ENCODE measurements around the gene NOC4L. TPM values are rescaled to one million over a fixed set of nuclear protein-coding genes. Genes with fewer than 3 reads are reported as not detected.

Gene NOC4L
- total RNA-seq, 2 experiments from 2014 or later = 32.8 to 34.4 TPM

DNA sequence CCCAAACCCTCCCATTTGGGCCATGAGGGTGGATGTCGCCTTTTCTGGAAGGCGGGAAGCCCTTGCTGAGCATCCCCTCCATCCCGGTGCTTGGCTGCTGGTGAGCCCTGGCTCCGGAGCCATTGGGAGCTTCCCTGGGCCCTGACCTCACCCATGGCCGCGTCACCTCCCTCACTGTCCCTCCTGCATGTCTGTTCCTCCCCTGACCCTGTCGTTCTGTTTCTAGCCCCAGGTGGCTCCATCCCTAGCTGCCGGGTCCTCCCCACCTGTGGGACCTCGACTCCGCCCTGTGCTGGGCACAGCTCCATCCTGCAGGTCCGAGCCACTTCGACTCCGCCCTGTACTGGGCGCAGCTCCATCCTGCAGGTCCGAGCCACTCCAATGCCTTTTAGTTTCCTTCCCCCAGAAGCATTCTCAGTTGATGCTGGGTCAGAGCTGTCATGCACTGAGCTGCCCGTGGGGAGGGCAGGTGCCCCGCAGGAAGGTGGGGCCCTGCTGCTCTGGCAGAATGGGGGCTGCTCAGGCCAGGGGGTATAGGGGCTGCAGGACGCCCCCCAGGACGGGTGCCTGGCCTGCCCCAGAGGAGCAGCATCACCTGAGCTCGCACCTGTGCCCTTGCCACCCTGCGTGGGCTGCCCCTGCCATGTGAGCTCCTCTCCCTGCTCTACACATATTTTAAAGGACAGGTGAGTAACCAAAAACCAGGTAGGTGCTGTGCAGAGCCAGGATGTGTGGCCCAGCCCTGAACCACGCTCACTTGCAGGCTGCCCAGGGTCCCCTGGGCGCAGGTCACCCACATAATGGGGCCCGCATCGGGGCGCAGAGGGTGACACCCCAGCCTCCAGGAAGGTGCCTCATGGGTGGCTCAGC is 19.0 kb downstream of the NOC4L start:
- ChIA-PET CTCF (interaction anchor here (0.6 to 2.6 kb wide), 6 partner anchors 9 to 481 kb away, joined by 3 to 15 read pairs (median 4); no protein-coding TSS in a partner anchor), POLR2A (interaction anchor here (0.5 kb wide), 1 partner anchor 22 kb away, joined by 3 read pairs; no protein-coding TSS in a partner anchor)
- Mint-ChIP-seq H3K9me3 (ENCODE audit: insufficient read depth) (no peaks in the 10 kb centered on the region), H3K36me3 (ENCODE audit: low read depth) (peaks cover 2% of the 10 kb centered on the region), H3K4me3 (no peak overlapping the region), H3K4me1 (ENCODE audit: low read depth) (peaks cover 26% of the 10 kb centered on the region), H3K27ac (no peak overlapping the region), H3K27me3 (ENCODE audit: low read depth) (peaks cover 3% of the 10 kb centered on the region)
- peak; percentile 5 for ATAC-seq
- no peak for DNase-seq

DNA sequence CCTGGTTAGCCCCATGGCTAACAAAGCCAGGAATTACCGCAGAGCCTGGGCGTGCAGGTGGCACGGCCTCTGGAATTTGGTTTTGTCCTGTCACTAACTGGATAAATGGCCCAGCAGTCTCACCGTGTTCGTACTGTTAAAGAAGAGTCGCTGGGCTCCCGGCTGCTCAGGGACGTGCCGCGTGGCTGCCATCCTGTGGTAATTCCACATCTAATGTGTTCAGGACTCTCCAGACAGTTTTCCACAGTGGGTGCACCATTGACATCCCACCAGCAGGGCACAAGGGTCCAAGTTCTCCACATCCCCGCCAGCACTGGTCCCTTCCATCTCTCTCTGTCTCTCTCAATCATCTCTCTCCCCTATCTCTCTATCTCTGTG is 19.6 kb downstream of the NOC4L start:
- Mint-ChIP-seq H3K27me3 (ENCODE audit: low read depth) (peaks cover 3% of the 10 kb centered on the region), H3K4me3 (no peak overlapping the region), H3K36me3 (ENCODE audit: low read depth) (peaks cover 2% of the 10 kb centered on the region), H3K9me3 (ENCODE audit: insufficient read depth) (no peaks in the 10 kb centered on the region), H3K4me1 (ENCODE audit: low read depth) (peaks cover 26% of the 10 kb centered on the region), H3K27ac (no peak overlapping the region)
- DNase-seq (no peak), ATAC-seq (no peak)
- CTCF ChIA-PET = interaction anchor here (0.8 to 2.6 kb wide), 2 partner anchors 10 to 56 kb away, joined by 4 to 15 read pairs; no protein-coding TSS in a partner anchor
- POLR2A ChIA-PET = no interaction called here

DNA sequence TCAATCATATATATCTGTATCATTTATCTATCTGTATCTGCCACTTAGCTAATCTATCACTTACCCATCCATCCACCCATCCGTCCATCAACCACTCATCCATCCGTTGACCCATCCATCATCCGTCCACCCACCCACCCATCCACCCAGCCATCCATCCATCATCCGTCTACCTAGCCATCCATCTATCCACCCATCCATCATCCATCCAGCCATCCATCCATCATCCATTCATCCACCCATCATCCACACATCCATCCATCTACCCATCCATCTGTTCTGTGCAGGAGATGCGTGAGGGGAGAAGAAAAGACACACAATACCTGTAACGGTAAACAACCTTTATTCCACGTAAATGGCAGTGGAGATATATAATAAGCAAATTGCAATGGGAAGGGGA is 20.2 kb downstream of the NOC4L start:
- peaks cover 3% of the 10 kb centered on the region for H3K27me3 Mint-ChIP-seq (ENCODE audit: low read depth)
- H3K9me3 Mint-ChIP-seq (ENCODE audit: insufficient read depth) = no peaks in the 10 kb centered on the region
- H3K4me3 Mint-ChIP-seq = no peak overlapping the region
- H3K36me3 Mint-ChIP-seq (ENCODE audit: low read depth) = peaks cover 2% of the 10 kb centered on the region
- H3K27ac Mint-ChIP-seq = no peak overlapping the region
- H3K4me1 Mint-ChIP-seq (ENCODE audit: low read depth) = peaks cover 26% of the 10 kb centered on the region
- ATAC-seq (no peak), DNase-seq (no peak)
- ChIA-PET CTCF (interaction anchor here (2.6 kb wide), 1 partner anchor 11 kb away, joined by 15 read pairs; no protein-coding TSS in a partner anchor), POLR2A (no interaction called here)

DNA sequence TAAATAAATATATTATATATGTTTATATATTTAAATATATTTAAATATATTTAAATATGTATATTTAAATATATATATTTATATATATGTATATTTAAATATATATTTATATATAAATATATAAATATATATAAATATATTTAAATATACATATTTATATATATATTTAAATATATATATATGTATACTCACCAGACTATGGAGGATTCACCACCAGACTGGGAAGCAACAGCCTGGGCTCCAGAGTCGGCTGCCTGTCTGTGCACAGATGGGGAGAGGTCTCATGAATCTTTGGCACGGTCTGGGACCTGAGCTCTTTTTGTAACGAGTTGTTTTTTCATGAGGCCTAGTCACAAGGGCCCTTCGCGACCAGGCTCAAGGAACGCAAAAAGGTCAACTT is 21.3 kb downstream of the NOC4L start:
- H3K27ac Mint-ChIP-seq = no peak overlapping the region
- H3K27me3 Mint-ChIP-seq (ENCODE audit: low read depth) = peaks cover 3% of the 10 kb centered on the region
- no peak for ATAC-seq
- H3K4me1 Mint-ChIP-seq (ENCODE audit: low read depth) = peaks cover 26% of the 10 kb centered on the region
- H3K4me3 Mint-ChIP-seq = no peak overlapping the region
- ChIA-PET CTCF (no interaction called here), POLR2A (no interaction called here)
- H3K9me3 Mint-ChIP-seq (ENCODE audit: insufficient read depth) = no peaks in the 10 kb centered on the region
- H3K36me3 Mint-ChIP-seq (ENCODE audit: low read depth) = no peaks in the 10 kb centered on the region
- no peak for DNase-seq

DNA sequence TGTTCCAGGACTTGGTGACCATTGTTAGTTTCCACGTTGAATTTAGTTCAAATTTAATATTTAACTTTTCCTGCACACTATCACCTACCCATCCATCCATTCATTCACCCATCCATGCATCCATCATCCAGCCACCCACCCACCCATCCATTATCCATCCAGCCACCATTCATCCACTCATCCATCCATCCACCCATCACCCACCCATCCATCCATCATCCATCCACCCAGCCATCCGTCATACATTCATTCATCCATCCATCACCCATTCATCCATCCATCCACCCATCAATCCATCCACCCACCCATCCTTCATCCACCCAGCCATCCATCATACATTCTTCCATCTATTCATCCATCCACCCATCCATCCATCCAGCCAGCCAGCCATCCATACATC is 21.8 kb downstream of the NOC4L start:
- peaks cover 3% of the 10 kb centered on the region for H3K27me3 Mint-ChIP-seq (ENCODE audit: low read depth)

DNA sequence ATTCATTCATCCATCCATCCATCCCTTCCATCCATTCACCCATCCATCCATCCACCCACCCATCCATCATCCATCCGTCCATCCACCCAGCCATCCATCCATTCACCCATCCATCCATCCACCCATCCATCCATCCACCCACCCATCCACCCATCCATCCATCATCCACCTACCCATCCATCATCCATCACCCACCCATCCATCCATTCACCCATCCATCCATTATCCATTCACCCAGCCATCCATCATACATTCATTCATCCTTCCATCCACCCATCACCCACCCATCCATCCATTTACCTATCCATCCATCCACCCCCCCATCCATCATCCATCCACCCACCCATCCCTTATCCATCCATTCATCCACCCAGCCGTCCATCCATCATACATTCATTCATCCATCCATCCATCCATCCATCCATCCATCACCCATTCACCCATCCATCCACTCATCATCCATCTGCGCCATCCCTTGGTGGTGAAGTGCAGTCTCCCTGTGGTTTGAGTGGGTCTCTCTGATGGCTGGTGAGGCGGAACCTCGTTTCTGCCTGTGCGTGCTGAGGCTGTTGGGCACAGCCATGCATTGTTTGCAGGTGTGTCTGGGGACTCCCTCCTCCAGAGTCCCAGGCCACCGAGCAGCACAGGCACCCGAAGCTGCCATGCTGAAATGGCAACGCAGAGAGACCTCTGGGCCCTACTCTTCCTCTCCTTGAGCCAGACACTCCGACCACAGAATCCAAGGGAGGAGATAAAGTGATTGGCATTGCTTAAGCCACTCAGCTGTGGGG is 22.7 kb downstream of the NOC4L start:
- DNase-seq (no peak), ATAC-seq (no peak)
- no peak overlapping the region for H3K4me3 Mint-ChIP-seq
- H3K27me3 Mint-ChIP-seq (ENCODE audit: low read depth) = peaks cover 3% of the 10 kb centered on the region
- POLR2A ChIA-PET = no interaction called here
- H3K27ac Mint-ChIP-seq = no peak overlapping the region
- peaks cover 23% of the 10 kb centered on the region for H3K4me1 Mint-ChIP-seq (ENCODE audit: low read depth)
- no peaks in the 10 kb centered on the region for H3K36me3 Mint-ChIP-seq (ENCODE audit: low read depth)
- CTCF ChIA-PET = no interaction called here
- no peaks in the 10 kb centered on the region for H3K9me3 Mint-ChIP-seq (ENCODE audit: insufficient read depth)

More for the DNA sequence above, 21.8 kb downstream of the NOC4L start:
- ATAC-seq (no peak), DNase-seq (no peak)
- Mint-ChIP-seq H3K4me1 (ENCODE audit: low read depth) (peaks cover 26% of the 10 kb centered on the region), H3K36me3 (ENCODE audit: low read depth) (no peaks in the 10 kb centered on the region), H3K27ac (no peak overlapping the region), H3K9me3 (ENCODE audit: insufficient read depth) (no peaks in the 10 kb centered on the region), H3K4me3 (no peak overlapping the region)
- POLR2A ChIA-PET = no interaction called here
- CTCF ChIA-PET = no interaction called here

DNA sequence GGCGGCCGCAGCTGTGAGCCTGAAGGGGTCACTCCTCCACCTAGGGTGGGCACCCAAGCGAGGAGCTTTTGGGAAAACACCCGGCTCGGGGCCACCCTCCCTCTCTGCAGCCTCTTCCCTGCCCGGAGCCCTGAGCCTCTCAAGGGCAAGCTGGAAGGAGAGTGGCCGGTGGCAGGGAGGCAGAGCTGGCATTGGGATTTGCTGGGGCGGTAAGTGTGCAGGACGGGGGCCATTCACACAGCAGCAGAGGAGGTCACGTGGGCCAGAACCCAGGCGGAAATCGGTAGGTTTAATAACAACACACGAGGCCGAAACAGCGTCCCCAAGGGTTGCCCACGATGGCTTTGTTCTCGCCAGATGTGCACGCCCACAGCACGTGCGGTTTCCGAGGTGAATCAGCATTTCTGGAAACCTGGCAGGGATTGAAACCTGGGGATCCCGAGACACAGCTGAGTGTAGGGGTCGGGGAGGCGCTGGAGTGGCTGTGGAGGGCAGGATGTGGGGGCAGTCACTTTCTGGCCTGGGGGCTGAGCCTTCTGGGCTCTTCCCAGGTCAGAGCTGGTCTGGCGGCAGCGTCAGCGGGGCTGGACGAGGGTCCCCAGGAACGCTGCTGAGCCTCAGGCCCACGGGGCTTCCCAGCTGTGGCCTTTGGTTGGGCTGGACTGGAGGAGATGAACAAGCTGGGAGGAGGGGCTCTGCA is 23.5 kb downstream of the NOC4L start:
- CTCF ChIA-PET = no interaction called here
- Mint-ChIP-seq H3K27me3 (ENCODE audit: low read depth) (peaks cover 3% of the 10 kb centered on the region), H3K36me3 (ENCODE audit: low read depth) (no peaks in the 10 kb centered on the region), H3K27ac (no peak overlapping the region), H3K4me3 (no peak overlapping the region), H3K9me3 (ENCODE audit: insufficient read depth) (no peaks in the 10 kb centered on the region), H3K4me1 (ENCODE audit: low read depth) (peaks cover 21% of the 10 kb centered on the region)
- no peak for ATAC-seq
- POLR2A ChIA-PET = no interaction called here
- no peak for DNase-seq

DNA sequence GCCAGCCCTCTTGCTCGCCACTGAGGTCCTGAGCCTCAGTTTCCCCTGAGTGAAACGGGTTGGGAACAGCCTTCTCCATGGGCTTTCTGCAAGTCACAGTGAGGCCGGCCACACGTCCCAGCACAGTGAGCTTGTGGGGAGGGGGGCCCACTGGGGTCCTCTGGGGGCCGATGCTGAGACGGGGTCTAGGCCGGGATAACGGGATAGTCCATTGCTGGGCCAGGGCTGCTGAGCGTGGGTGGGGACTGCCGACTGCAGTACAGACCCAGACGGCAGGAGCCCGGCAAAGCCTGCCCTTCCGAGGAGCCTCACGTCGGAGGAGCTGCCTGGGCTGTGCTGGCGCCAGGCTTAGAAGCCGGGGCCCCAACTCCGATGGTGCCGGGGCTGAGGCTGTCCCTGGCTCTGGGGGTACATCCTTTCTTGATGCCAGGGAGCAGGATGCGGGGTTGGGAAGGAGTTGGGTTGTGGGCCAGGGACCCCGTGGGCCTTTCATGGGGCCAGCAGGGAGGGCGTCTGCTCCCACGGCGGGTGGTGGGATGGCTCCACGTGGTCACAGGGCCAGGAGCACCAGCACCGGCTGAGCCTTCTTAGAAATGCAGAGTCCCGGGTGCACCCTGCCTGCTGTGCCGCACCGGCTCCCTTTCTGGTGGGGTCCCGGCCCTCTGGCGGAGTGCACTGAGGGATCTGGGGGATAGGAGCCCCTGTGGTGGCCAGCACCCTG is 24.2 kb downstream of the NOC4L start:
- Mint-ChIP-seq H3K27me3 (ENCODE audit: low read depth) (peaks cover 5% of the 10 kb centered on the region), H3K4me1 (ENCODE audit: low read depth) (peaks cover 22% of the 10 kb centered on the region), H3K36me3 (ENCODE audit: low read depth) (no peaks in the 10 kb centered on the region), H3K4me3 (no peak overlapping the region), H3K9me3 (ENCODE audit: insufficient read depth) (no peaks in the 10 kb centered on the region), H3K27ac (no peak overlapping the region)
- ChIA-PET POLR2A (no interaction called here), CTCF (no interaction called here)
- DNase-seq (no peak), ATAC-seq (no peak)

DNA sequence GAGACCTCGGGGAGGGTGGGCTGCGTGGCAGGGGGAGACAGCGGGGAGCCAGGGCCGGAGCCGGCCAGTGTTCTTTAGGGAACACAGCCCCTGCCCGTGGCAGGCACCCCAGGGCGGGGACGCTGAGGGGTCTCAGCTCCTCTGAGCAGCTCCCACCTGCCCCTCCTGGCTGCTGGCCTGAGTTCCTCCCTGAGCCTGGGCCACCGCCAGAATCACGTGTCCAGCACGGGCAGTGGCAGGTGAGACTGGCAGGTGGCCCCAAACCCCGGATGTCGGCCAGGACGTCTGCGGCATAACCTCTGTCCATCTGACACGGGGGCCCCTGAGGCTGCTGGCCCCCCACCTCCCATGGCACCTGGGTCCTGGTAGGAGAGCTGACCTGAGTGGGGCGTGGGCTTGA is 25.1 kb downstream of the NOC4L start:
- CTCF ChIA-PET = no interaction called here
- POLR2A ChIA-PET = no interaction called here
- H3K4me1 Mint-ChIP-seq (ENCODE audit: low read depth) = peaks cover 21% of the 10 kb centered on the region
- no peak overlapping the region for H3K27ac Mint-ChIP-seq
- no peak for DNase-seq
- peaks cover 4% of the 10 kb centered on the region for H3K27me3 Mint-ChIP-seq (ENCODE audit: low read depth)
- no peaks in the 10 kb centered on the region for H3K9me3 Mint-ChIP-seq (ENCODE audit: insufficient read depth)
- ATAC-seq = no peak
- no peaks in the 10 kb centered on the region for H3K36me3 Mint-ChIP-seq (ENCODE audit: low read depth)
- no peak overlapping the region for H3K4me3 Mint-ChIP-seq

DNA sequence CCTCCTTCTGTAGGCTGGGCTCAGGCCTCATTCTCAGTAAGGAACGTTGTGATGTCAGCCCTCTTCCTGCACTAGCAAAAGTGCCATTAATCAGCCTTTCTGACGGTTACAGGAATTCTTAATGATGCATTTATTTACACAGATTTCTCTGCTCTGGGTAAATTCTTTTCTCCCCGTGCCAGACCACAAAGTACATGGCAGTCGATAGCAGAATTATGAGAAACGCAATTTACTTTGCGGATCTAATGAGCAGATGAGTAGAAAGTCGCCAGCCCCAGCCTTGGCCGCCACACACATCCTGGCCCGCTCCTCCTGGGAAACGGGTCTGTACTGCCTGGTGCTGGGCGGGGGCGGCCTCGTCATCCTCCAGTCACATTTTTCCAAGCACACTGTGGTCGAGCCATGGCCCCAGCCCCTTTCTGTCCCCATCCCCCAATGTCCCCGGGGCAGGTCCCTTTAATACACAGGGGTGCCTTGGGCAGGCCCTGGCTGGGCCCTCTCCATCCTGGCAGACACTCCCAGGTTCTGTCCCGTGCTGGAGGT is 25.9 kb downstream of the NOC4L start:
- Mint-ChIP-seq H3K36me3 (ENCODE audit: low read depth) (no peaks in the 10 kb centered on the region), H3K27me3 (ENCODE audit: low read depth) (peaks cover 2% of the 10 kb centered on the region), H3K4me1 (ENCODE audit: low read depth) (peaks cover 26% of the 10 kb centered on the region), H3K4me3 (no peak overlapping the region), H3K27ac (no peak overlapping the region), H3K9me3 (ENCODE audit: insufficient read depth) (no peaks in the 10 kb centered on the region)
- ChIA-PET POLR2A (no interaction called here), CTCF (no interaction called here)
- ATAC-seq (no peak), DNase-seq (no peak)

DNA sequence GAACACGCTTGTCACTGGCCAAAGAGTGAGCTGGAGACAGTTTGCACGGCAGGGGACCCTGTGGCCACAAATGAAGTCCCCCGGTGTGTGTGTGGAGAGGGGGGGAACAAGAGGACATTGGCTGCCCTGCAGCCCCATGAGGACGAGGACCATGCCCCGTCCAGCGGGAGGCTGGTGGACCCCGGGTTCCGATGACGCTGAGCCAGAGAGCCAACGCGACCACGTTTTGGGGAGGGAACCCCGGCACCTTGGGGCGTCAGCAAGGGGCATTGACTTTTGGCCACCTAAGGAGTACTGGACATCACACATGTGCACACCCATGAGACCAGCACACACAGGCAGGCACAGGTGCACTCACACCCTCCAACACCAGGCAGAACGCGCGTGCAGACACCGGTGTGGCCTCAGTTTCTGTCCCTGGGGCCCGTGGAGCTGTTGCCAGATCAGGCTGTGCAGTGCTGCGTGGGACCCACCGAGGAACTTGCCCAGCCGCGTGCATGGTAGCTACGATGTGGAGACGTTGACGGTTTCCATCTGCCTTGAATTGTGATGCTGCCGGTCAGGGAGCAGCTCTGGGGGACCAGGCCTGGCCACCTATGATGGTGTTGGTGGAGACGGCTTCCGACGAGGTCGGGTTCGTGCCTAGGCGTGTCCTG is 26.5 kb downstream of the NOC4L start:
- POLR2A ChIA-PET = interaction anchor here (1.0 kb wide), 1 partner anchor 18 kb away, joined by 3 read pairs; no protein-coding TSS in a partner anchor
- Mint-ChIP-seq H3K4me3 (no peak overlapping the region), H3K4me1 (ENCODE audit: low read depth) (peaks cover 26% of the 10 kb centered on the region), H3K36me3 (ENCODE audit: low read depth) (no peaks in the 10 kb centered on the region), H3K27ac (no peak overlapping the region), H3K27me3 (ENCODE audit: low read depth) (peaks cover 2% of the 10 kb centered on the region), H3K9me3 (ENCODE audit: insufficient read depth) (no peaks in the 10 kb centered on the region)
- CTCF ChIA-PET = no interaction called here
- ATAC-seq (no peak), DNase-seq (no peak)

Data from activated CD8-positive, alpha-beta T cell treated with anti-CD3 and anti-CD28 coated beads, Interleukin-2, amount 10 ng/mL, durations not matched to agents 7 days and 5 days (primary cell).